SK-N-SH treated with all-trans-retinoic acid at 6 μM for 48 hours (cell line): ENCODE results near the gene MAPKAPK2.

Source experiments
- ATAC-seq: fragments of 200-7000 bp; cut with Tn5 transposase; 3 replicates; pipeline ENCODE4 v1.9.1; 2020; ENCODE audit warnings: mild to moderate bottlenecking, moderate library complexity
- ARNTL ChIP-seq: fragments of 450-650 bp; formaldehyde crosslinking; IDR thresholded peaks from 2 replicates; pipeline ENCODE4 v1.5.0; 2020; ENCODE audit warnings: low read depth, mild to moderate bottlenecking, moderate library complexity, borderline replicate concordance
- CSDC2 ChIP-seq: fragments of 250-450 bp; sonication (Bioruptor Pico); IDR thresholded peaks from 2 replicates; pipeline ENCODE4 v1.5.0; 2020; ENCODE audit warnings: mild to moderate bottlenecking, moderate library complexity
- CSRNP3 ChIP-seq: fragments of 250-450 bp; sonication (Bioruptor Pico); IDR thresholded peaks from 2 replicates; pipeline ENCODE4 v1.5.1; 2021; ENCODE audit warnings: mild to moderate bottlenecking, moderate library complexity
- ESRRG ChIP-seq: fragments of 250-450 bp; sonication (Bioruptor Pico); IDR thresholded peaks from 2 replicates; pipeline ENCODE4 v1.6.1; 2021; ENCODE audit warnings: mild to moderate bottlenecking
- GLIS3 ChIP-seq: fragments of 250-450 bp; sonication (Bioruptor Pico); IDR thresholded peaks from 2 replicates; pipeline ENCODE4 v1.5.0; 2020; ENCODE audit warnings: mild to moderate bottlenecking, moderate library complexity
- ISL1 ChIP-seq: fragments of 250-450 bp; sonication (Bioruptor Pico); IDR thresholded peaks from 2 replicates; pipeline ENCODE4 v2.1.2; 2022; ENCODE audit warnings: mild to moderate bottlenecking, moderate library complexity
- OSR1 ChIP-seq: fragments of 250-450 bp; sonication (Bioruptor Pico); IDR thresholded peaks from 2 replicates; pipeline ENCODE4 v1.8.0; 2022; ENCODE audit warnings: moderate library complexity, mild to moderate bottlenecking, inconsistent platforms
- POU6F1 ChIP-seq: fragments of 250-450 bp; sonication (Bioruptor Pico); IDR thresholded peaks from 2 replicates; pipeline ENCODE4 v1.8.0; 2021; ENCODE audit warnings: low read depth, mild to moderate bottlenecking, moderate library complexity, borderline replicate concordance
- PPARA ChIP-seq: fragments of 250-450 bp; sonication (Bioruptor Pico); IDR thresholded peaks from 2 replicates; pipeline ENCODE4 v1.5.0; 2020; ENCODE audit warnings: mild to moderate bottlenecking, borderline replicate concordance
- RARB ChIP-seq: fragments of 250-450 bp; sonication (Bioruptor Pico); IDR thresholded peaks from 2 replicates; pipeline ENCODE4 v1.8.0; 2021; ENCODE audit warnings: mild to moderate bottlenecking, moderate library complexity
- SNAI2 ChIP-seq: fragments of 250-450 bp; sonication (Bioruptor Pico); IDR thresholded peaks from 2 replicates; pipeline ENCODE4 v1.5.0; 2020; ENCODE audit warnings: mild to moderate bottlenecking, moderate library complexity
- TCF4 ChIP-seq: fragments of 250-450 bp; sonication (Bioruptor Pico); IDR thresholded peaks from 2 replicates; pipeline ENCODE4 v1.8.0; 2021; ENCODE audit warnings: mild to moderate bottlenecking, moderate library complexity, borderline replicate concordance
- TOX ChIP-seq: fragments of 250-450 bp; sonication (Bioruptor Pico); IDR thresholded peaks from 2 replicates; pipeline ENCODE4 v1.8.0; 2021; ENCODE audit warnings: mild to moderate bottlenecking, moderate library complexity, borderline replicate concordance
- ZC3H10 ChIP-seq: fragments of 250-450 bp; sonication (Bioruptor Pico); IDR thresholded peaks from 2 replicates; pipeline ENCODE4 v1.5.1; 2021; ENCODE audit warnings: mild to moderate bottlenecking, moderate library complexity
- ZFP3 ChIP-seq: fragments of 250-450 bp; sonication (Bioruptor Pico); IDR thresholded peaks from 2 replicates; pipeline ENCODE4 v1.5.0; 2020; ENCODE audit warnings: mild to moderate bottlenecking, moderate library complexity
- ZFP30 ChIP-seq: fragments of 450-650 bp; formaldehyde crosslinking; IDR thresholded peaks from 2 replicates; pipeline ENCODE4 v1.5.0; 2022; ENCODE audit warnings: mild to moderate bottlenecking, moderate library complexity
- ZNF565 ChIP-seq: fragments of 450-650 bp; formaldehyde crosslinking; conservative IDR thresholded peaks from 2 replicates; pipeline ENCODE4 v1.5.0; 2020; ENCODE audit warnings: low read depth, mild to moderate bottlenecking, moderate library complexity
- ZNF8 ChIP-seq: fragments of 450-650 bp; formaldehyde crosslinking; IDR thresholded peaks from 2 replicates; pipeline ENCODE4 v1.5.0; 2020; ENCODE audit warnings: mild to moderate bottlenecking, moderate library complexity
- TF ChIP-seq, protein P1 (sequence below): fragments of 250-450 bp; sonication (Bioruptor Pico); IDR thresholded peaks from 2 replicates; pipeline ENCODE4 v1.5.0; 2020; ENCODE audit warnings: mild to moderate bottlenecking, moderate library complexity
- TF ChIP-seq, protein P2 (sequence below): fragments of 250-450 bp; sonication (Bioruptor Pico); IDR thresholded peaks from 2 replicates; pipeline ENCODE4 v1.8.0; 2020; ENCODE audit warnings: mild to moderate bottlenecking, moderate library complexity, borderline replicate concordance
- TF ChIP-seq, protein P3 (sequence below): fragments of 250-450 bp; sonication (Bioruptor Pico); IDR thresholded peaks from 2 replicates; pipeline ENCODE4 v1.5.1; 2020; ENCODE audit warnings: low read depth, mild to moderate bottlenecking, moderate library complexity

The MAPKAPK2 gene

DNA sequence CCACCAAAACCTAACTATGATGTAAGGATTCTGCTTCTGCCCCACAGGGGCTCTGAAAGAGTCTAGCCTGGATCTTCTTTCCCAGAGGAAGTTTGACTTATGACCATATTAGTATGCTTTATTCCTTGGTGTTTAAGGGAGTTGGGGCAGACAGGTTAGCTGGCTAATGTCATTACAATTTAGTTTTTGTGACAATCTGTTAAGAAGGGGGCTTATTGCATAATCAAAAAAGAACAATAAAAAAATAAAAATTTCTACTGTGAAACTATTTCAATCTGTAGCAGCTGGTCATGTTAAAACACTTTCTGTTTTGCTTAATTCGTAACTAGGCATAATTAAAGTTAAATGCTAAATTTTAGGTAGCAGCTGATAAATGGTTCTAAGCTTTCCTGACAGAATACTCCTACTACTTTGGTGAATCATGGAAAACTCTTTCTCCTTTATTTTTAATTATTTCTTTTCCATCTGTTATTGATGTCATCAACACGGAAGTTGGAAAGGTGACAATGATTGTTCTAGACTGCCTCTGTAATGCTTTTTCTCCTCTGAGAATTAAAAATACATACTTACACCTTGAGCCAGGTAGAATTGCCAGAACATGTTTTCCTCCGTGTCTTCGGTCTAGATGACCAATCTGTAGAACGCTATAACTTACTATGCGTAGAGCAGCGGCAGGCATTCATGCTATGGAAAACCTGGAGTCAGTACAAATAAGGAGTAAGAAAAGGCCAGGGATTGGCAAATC, 30.8 kb upstream of the MAPKAPK2 start:
- no peak for ATAC-seq
- TF ChIP-seq OSR1 (CRISPR knock-in tag) (no peak), ZFP3 (CRISPR knock-in tag) (no peak), ZC3H10 (no peak), SNAI2 (CRISPR knock-in tag) (no peak), ZNF8 (CRISPR knock-in tag) (no peak), RARB (no peak), ARNTL (CRISPR knock-in tag) (no peak), GLIS3 (CRISPR knock-in tag) (no peak), POU6F1 (CRISPR knock-in tag) (no peak), CSRNP3 (CRISPR knock-in tag) (no peak), ZNF565 (CRISPR knock-in tag) (no peak), PPARA (no peak), CSDC2 (CRISPR knock-in tag) (no peak), ISL1 (CRISPR knock-in tag) (no peak), TCF4 (CRISPR knock-in tag) (no peak), ZFP30 (CRISPR knock-in tag) (no peak)
- TF ChIP-seq, protein P1, sequence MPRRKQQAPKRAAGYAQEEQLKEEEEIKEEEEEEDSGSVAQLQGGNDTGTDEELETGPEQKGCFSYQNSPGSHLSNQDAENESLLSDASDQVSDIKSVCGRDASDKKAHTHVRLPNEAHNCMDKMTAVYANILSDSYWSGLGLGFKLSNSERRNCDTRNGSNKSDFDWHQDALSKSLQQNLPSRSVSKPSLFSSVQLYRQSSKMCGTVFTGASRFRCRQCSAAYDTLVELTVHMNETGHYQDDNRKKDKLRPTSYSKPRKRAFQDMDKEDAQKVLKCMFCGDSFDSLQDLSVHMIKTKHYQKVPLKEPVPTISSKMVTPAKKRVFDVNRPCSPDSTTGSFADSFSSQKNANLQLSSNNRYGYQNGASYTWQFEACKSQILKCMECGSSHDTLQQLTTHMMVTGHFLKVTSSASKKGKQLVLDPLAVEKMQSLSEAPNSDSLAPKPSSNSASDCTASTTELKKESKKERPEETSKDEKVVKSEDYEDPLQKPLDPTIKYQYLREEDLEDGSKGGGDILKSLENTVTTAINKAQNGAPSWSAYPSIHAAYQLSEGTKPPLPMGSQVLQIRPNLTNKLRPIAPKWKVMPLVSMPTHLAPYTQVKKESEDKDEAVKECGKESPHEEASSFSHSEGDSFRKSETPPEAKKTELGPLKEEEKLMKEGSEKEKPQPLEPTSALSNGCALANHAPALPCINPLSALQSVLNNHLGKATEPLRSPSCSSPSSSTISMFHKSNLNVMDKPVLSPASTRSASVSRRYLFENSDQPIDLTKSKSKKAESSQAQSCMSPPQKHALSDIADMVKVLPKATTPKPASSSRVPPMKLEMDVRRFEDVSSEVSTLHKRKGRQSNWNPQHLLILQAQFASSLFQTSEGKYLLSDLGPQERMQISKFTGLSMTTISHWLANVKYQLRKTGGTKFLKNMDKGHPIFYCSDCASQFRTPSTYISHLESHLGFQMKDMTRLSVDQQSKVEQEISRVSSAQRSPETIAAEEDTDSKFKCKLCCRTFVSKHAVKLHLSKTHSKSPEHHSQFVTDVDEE (CRISPR knock-in tag), result no peak
- TF ChIP-seq, protein P2, sequence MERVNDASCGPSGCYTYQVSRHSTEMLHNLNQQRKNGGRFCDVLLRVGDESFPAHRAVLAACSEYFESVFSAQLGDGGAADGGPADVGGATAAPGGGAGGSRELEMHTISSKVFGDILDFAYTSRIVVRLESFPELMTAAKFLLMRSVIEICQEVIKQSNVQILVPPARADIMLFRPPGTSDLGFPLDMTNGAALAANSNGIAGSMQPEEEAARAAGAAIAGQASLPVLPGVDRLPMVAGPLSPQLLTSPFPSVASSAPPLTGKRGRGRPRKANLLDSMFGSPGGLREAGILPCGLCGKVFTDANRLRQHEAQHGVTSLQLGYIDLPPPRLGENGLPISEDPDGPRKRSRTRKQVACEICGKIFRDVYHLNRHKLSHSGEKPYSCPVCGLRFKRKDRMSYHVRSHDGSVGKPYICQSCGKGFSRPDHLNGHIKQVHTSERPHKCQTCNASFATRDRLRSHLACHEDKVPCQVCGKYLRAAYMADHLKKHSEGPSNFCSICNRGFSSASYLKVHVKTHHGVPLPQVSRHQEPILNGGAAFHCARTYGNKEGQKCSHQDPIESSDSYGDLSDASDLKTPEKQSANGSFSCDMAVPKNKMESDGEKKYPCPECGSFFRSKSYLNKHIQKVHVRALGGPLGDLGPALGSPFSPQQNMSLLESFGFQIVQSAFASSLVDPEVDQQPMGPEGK (CRISPR knock-in tag), result no peak
- TF ChIP-seq, protein P3, sequence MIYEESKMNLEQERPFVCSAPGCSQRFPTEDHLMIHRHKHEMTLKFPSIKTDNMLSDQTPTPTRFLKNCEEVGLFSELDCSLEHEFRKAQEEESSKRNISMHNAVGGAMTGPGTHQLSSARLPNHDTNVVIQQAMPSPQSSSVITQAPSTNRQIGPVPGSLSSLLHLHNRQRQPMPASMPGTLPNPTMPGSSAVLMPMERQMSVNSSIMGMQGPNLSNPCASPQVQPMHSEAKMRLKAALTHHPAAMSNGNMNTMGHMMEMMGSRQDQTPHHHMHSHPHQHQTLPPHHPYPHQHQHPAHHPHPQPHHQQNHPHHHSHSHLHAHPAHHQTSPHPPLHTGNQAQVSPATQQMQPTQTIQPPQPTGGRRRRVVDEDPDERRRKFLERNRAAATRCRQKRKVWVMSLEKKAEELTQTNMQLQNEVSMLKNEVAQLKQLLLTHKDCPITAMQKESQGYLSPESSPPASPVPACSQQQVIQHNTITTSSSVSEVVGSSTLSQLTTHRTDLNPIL (CRISPR knock-in tag), result no peak

- no peak for ATAC-seq
- no peak for TF ChIP-seq ESRRG
- TF ChIP-seq, protein P2 (CRISPR knock-in tag), result no peak
- TF ChIP-seq OSR1 (CRISPR knock-in tag), result no peak
- TF ChIP-seq ARNTL (CRISPR knock-in tag), result no peak
- no peak for TF ChIP-seq ZC3H10
- no peak for TF ChIP-seq ISL1 (CRISPR knock-in tag)
- TF ChIP-seq PPARA, result no peak
- TF ChIP-seq, protein P3 (CRISPR knock-in tag), result no peak
- TF ChIP-seq RARB, result no peak
- no peak for TF ChIP-seq ZFP30 (CRISPR knock-in tag)
- TF ChIP-seq ZNF8 (CRISPR knock-in tag), result no peak
- no peak for TF ChIP-seq CSRNP3 (CRISPR knock-in tag)
- no peak for TF ChIP-seq TOX (CRISPR knock-in tag)
These were observed 29.9 kb upstream of the MAPKAPK2 start for GRCh38 chr1:206654828-206655227.
